Colon (tissue), 2 donors: ENCODE results near the gene TMEFF2.
"Not testable (repeated sequence)": the region's sequence is repeated elsewhere in the genome, so short reads cannot be mapped to it uniquely, and the experiment has no call there.

Experiments
- FAIRE-seq: peaks from 2 replicates; lab custom pipeline; 2012; peaks lifted over from hg19 to GRCh38; lab: Jason Lieb, UNC
- donor health status: control.
- donor health status: control.

Gene TMEFF2

GRCh38 chr2:192128655-192129054 lies 66.1 kb downstream of the TMEFF2 start:
- no peak for FAIRE-seq

- FAIRE-seq, result no peak
These were observed 67.3 kb downstream of the TMEFF2 start for GRCh38 chr2:192127434-192127833.

- FAIRE-seq, result no peak
These were observed 67.8 kb downstream of the TMEFF2 start for GRCh38 chr2:192126912-192127311.

GRCh38 chr2:192126426-192126825 lies 68.3 kb downstream of the TMEFF2 start:
- FAIRE-seq, result no peak

- FAIRE-seq, result no peak
These were observed 70.2 kb downstream of the TMEFF2 start for GRCh38 chr2:192124571-192124970.

- FAIRE-seq, result no peak
These were observed 70.9 kb downstream of the TMEFF2 start for GRCh38 chr2:192123847-192124246.

- no peak for FAIRE-seq
These were observed 71.8 kb downstream of the TMEFF2 start for GRCh38 chr2:192122946-192123345.

- FAIRE-seq, result no peak
These were observed 72.6 kb downstream of the TMEFF2 start for GRCh38 chr2:192122141-192122540.

GRCh38 chr2:192119536-192119935 lies 75.2 kb downstream of the TMEFF2 start:
- no peak for FAIRE-seq

GRCh38 chr2:192117705-192118104 lies 77.0 kb downstream of the TMEFF2 start:
- no peak for FAIRE-seq

GRCh38 chr2:192111536-192111935 lies 83.2 kb downstream of the TMEFF2 start:
- not testable (repeated sequence) for FAIRE-seq

GRCh38 chr2:192099742-192100141 lies 95.0 kb downstream of the TMEFF2 start:
- FAIRE-seq, result no peak

GRCh38 chr2:192098814-192099491 lies 95.8 kb downstream of the TMEFF2 start:
- FAIRE-seq, result no peak

- no peak for FAIRE-seq
These were observed 103.3 kb downstream of the TMEFF2 start for GRCh38 chr2:192091476-192091875.

GRCh38 chr2:192090911-192091310 lies 103.8 kb downstream of the TMEFF2 start:
- no peak for FAIRE-seq

GRCh38 chr2:192087398-192087958 lies 107.3 kb downstream of the TMEFF2 start:
- FAIRE-seq, result no peak

- FAIRE-seq, result no peak
These were observed 112.6 kb downstream of the TMEFF2 start for GRCh38 chr2:192082121-192082520.

- FAIRE-seq, result not testable (repeated sequence)
These were observed 114.6 kb downstream of the TMEFF2 start for GRCh38 chr2:192080096-192080495.

GRCh38 chr2:192073878-192074277 lies 120.9 kb downstream of the TMEFF2 start:
- FAIRE-seq, result no peak

- no peak for FAIRE-seq
These were observed 122.0 kb downstream of the TMEFF2 start for GRCh38 chr2:192072778-192073177.

- FAIRE-seq, result no peak
These were observed 122.5 kb downstream of the TMEFF2 start for GRCh38 chr2:192072261-192072660.

GRCh38 chr2:192070099-192070498 lies 124.6 kb downstream of the TMEFF2 start:
- FAIRE-seq, result no peak

- no peak for FAIRE-seq
These were observed 125.3 kb downstream of the TMEFF2 start for GRCh38 chr2:192069417-192069816.

- no peak for FAIRE-seq
These were observed 125.8 kb downstream of the TMEFF2 start for GRCh38 chr2:192068966-192069365.
